Measurements from ENCODE around the gene PLGRKT.

The PLGRKT gene

DNA sequence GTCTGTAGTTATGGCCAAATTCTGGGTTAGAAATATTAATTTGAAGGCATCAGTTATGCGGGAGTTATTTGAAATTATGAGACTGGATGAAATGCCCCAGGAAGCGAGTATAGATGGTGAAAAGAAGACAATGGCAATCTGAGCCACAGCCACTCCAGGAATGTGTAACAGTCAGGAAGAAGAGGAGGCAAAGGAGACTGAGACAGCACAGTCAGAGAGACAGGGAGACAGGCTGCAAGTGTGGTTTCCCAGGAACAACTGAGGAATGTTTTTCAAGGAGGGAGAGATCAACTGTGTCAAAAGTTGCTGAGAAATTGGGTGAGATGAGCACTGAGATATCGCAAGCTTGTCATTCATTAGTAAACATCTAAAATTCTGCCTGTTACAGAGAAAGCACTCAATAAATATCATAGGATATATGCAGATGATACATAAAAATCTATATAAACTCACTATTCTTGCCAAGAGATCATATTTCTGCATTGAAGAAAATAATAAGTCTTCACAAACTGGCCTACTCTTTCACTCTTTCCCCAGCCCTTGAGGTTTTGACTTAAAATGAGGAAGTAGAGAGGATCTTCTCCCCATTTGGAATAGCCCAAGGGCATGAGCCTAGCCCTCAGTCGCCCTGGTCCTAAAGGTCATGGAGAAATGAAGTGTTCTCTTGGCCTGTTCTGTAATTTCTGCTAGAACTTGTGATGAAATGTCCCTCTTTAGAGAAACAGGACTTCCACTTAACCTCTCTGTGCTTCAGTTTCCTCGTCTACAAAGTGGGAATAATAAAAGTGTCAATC is 49.5 kb downstream of the PLGRKT start:
- H3K4me1 ChIP-seq (ENCODE audit: control insufficient read depth in 2 of 2, insufficient read depth in 2 of 2, low read length in 2 of 2), result no peaks in the 10 kb centered on the region

DNA sequence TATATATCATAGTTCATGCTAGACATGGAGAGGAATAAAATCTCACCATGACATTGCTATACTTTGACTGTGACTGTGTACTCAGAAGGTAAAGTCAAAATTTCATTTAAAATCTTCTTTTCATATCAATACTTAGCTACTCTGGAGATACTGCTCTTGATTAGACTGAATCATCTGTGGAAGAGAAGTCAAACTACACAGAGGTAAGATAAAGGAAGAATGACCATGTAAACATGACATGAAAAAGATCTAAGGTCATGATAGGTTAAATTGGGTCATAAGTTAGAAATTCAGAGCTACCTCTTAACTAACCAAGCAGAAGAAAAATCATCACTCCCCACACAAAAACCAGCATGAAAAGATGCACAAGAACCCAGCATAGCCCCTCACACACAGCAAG is 53.3 kb downstream of the PLGRKT start:
- Histone ChIP-seq H3K4me3 (ENCODE audit: low read length in 2 of 2) (no peak overlapping the region), H3K9ac (ENCODE audit: low read depth in 1 of 2, low read length in 2 of 2) (no peak overlapping the region), H3K9me3 (ENCODE audit: control insufficient read depth in 2 of 2, low read length in 2 of 2) (no peaks in the 10 kb centered on the region), H3K27ac (ENCODE audit: low read depth in 2 of 2, low read length in 2 of 2) (no peak overlapping the region), H3K36me3 (ENCODE audit: control insufficient read depth in 2 of 2, insufficient read depth in 2 of 2, low read length in 2 of 2) (no peaks in the 10 kb centered on the region), H3K27me3 (ENCODE audit: control insufficient read depth in 2 of 2, insufficient read depth in 2 of 2, low read length in 2 of 2) (no peaks in the 10 kb centered on the region), H3K4me1 (ENCODE audit: control insufficient read depth in 2 of 2, insufficient read depth in 2 of 2, low read length in 2 of 2) (no peaks in the 10 kb centered on the region)

More for the DNA sequence above, 49.5 kb downstream of the PLGRKT start:
- Histone ChIP-seq H3K9ac (ENCODE audit: low read depth in 1 of 2, low read length in 2 of 2) (no peak overlapping the region), H3K27me3 (ENCODE audit: control insufficient read depth in 2 of 2, insufficient read depth in 2 of 2, low read length in 2 of 2) (no peaks in the 10 kb centered on the region), H3K27ac (ENCODE audit: low read depth in 2 of 2, low read length in 2 of 2) (no peak overlapping the region), H3K9me3 (ENCODE audit: control insufficient read depth in 2 of 2, low read length in 2 of 2) (no peaks in the 10 kb centered on the region), H3K4me3 (ENCODE audit: low read length in 2 of 2) (no peak overlapping the region), H3K36me3 (ENCODE audit: control insufficient read depth in 2 of 2, insufficient read depth in 2 of 2, low read length in 2 of 2) (no peaks in the 10 kb centered on the region)

DNA sequence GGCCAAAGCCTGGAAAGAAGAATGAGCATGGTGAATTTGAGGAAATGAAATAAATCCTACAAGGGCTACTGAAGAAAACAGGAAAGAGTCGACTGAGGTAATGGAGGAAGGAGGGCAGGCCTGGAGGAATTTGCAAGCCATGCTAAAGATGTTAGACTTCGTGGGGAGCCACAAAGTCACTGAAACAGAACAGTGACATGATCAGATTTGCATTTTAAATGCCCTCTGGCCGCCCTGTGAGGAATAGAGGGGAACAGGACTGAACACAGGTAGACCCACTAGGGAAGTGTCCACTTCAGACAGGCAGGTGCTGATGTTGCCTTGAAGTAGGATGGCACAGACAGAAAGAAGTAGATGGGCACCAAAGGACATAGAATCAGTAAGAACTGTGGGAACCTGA is 55.2 kb downstream of the PLGRKT start:
- no peak overlapping the region for H3K9ac ChIP-seq (ENCODE audit: low read depth in 1 of 2, low read length in 2 of 2)
- H3K27me3 ChIP-seq (ENCODE audit: control insufficient read depth in 2 of 2, insufficient read depth in 2 of 2, low read length in 2 of 2), result no peaks in the 10 kb centered on the region
- no peaks in the 10 kb centered on the region for H3K9me3 ChIP-seq (ENCODE audit: control insufficient read depth in 2 of 2, low read length in 2 of 2)
- H3K4me1 ChIP-seq (ENCODE audit: control insufficient read depth in 2 of 2, insufficient read depth in 2 of 2, low read length in 2 of 2), result no peaks in the 10 kb centered on the region
- H3K36me3 ChIP-seq (ENCODE audit: control insufficient read depth in 2 of 2, insufficient read depth in 2 of 2, low read length in 2 of 2), result no peaks in the 10 kb centered on the region
- H3K4me3 ChIP-seq (ENCODE audit: low read length in 2 of 2), result no peak overlapping the region
- H3K27ac ChIP-seq (ENCODE audit: low read depth in 2 of 2, low read length in 2 of 2), result no peak overlapping the region

DNA sequence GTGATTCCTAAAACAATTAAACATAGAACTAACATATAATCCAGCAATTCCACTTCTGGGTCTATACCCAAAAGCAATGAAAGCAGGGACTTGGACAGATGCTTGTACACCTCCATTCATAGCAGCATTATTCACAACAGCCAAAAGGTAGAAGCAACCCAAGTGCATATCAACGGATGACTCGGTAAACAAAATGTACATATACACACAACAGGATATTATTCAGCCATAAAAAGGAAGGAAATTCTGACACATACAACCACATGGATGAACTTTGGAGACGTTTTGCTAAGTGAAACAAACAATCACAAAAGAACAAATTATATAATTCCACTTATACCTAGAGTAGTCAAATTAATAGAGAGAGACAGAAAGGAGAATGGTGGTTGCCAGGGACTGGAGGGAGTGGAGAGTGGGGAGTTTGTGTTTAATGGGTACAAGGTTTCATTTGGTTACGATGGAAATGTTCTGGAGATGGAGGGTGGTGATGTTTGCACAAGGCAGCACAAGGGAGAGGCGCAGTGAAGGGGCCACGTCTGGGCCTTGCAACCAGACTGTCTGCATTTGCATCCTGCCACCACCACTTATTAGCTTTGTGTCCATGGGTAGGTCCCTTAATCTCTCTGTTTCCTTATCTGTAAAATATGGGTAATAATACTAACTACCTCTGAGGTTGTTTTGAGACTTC is 61.8 kb downstream of the PLGRKT start:
- Histone ChIP-seq H3K9me3 (ENCODE audit: control insufficient read depth in 2 of 2, low read length in 2 of 2) (no peaks in the 10 kb centered on the region), H3K36me3 (ENCODE audit: control insufficient read depth in 2 of 2, insufficient read depth in 2 of 2, low read length in 2 of 2) (no peaks in the 10 kb centered on the region), H3K4me3 (ENCODE audit: low read length in 2 of 2) (no peak overlapping the region), H3K4me1 (ENCODE audit: control insufficient read depth in 2 of 2, insufficient read depth in 2 of 2, low read length in 2 of 2) (peaks cover 0 to 4% of the 10 kb centered on the region in 2 donors), H3K9ac (ENCODE audit: low read depth in 1 of 2, low read length in 2 of 2) (no peak overlapping the region), H3K27me3 (ENCODE audit: control insufficient read depth in 2 of 2, insufficient read depth in 2 of 2, low read length in 2 of 2) (no peaks in the 10 kb centered on the region), H3K27ac (ENCODE audit: low read depth in 2 of 2, low read length in 2 of 2) (no peak overlapping the region)

DNA sequence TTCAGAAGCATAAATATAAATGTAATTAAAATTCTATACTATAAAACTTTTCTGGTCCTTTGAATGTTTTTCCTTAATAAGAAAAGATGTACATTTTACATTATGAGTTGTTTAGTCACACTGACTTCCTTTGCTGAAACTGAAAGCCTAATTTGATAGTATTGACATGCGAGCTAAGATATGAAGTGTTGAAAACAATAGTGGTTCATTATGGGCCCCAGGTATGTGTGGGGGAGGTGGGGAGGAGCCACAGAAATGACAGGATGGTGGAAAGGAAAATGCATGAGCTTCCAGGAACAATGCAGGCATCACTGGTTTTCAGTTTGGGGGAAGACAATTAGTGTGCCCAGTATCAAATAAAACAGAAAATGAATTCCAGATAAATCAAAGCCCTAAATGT is 62.6 kb downstream of the PLGRKT start:
- Histone ChIP-seq H3K36me3 (ENCODE audit: control insufficient read depth in 2 of 2, insufficient read depth in 2 of 2, low read length in 2 of 2) (no peaks in the 10 kb centered on the region), H3K4me1 (ENCODE audit: control insufficient read depth in 2 of 2, insufficient read depth in 2 of 2, low read length in 2 of 2) (peaks cover 0 to 4% of the 10 kb centered on the region in 2 donors), H3K4me3 (ENCODE audit: low read length in 2 of 2) (no peak overlapping the region), H3K27ac (ENCODE audit: low read depth in 2 of 2, low read length in 2 of 2) (no peak overlapping the region), H3K9me3 (ENCODE audit: control insufficient read depth in 2 of 2, low read length in 2 of 2) (no peaks in the 10 kb centered on the region), H3K27me3 (ENCODE audit: control insufficient read depth in 2 of 2, insufficient read depth in 2 of 2, low read length in 2 of 2) (no peaks in the 10 kb centered on the region), H3K9ac (ENCODE audit: low read depth in 1 of 2, low read length in 2 of 2) (no peak overlapping the region)

DNA sequence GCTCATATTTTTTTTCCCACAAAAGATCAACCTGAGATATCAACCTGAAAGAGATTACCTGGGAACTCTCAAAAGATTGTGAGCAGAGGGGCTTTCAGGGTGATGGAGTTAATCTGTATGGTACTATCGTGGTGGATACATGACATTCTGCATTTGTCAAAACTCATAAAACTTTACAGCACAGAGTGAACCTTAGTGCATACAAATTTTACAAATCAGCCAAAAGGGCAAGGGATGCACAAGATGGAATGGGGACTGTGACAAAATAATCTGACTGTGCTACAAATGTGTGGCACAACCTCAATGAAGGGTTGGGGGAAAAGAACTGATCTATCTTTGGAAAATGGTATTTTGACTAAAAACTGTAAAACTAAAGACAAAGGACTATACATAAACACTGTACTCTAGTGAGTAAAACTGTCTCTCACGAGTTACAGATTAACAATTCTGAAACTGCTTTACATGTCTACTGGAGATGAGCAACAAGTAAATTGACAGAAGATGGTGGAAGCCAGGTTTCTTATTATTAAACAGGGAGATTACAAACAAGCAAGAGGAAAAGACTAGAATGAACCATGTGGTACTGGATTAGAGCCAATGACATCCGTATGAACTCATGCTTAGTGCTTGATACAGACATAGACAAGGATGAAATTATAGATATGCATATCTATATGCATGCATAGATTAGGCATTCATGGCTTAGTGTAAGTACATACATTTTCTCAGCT is 73.3 kb downstream of the PLGRKT start:
- Histone ChIP-seq H3K4me1 (ENCODE audit: control insufficient read depth in 2 of 2, insufficient read depth in 2 of 2, low read length in 2 of 2) (peaks cover 0 to 2% of the 10 kb centered on the region in 2 donors), H3K9ac (ENCODE audit: low read depth in 1 of 2, low read length in 2 of 2) (no peak overlapping the region), H3K27me3 (ENCODE audit: control insufficient read depth in 2 of 2, insufficient read depth in 2 of 2, low read length in 2 of 2) (no peaks in the 10 kb centered on the region), H3K27ac (ENCODE audit: low read depth in 2 of 2, low read length in 2 of 2) (no peak overlapping the region), H3K4me3 (ENCODE audit: low read length in 2 of 2) (no peak overlapping the region), H3K9me3 (ENCODE audit: control insufficient read depth in 2 of 2, low read length in 2 of 2) (peaks cover 0 to 1% of the 10 kb centered on the region in 2 donors), H3K36me3 (ENCODE audit: control insufficient read depth in 2 of 2, insufficient read depth in 2 of 2, low read length in 2 of 2) (no peaks in the 10 kb centered on the region)

DNA sequence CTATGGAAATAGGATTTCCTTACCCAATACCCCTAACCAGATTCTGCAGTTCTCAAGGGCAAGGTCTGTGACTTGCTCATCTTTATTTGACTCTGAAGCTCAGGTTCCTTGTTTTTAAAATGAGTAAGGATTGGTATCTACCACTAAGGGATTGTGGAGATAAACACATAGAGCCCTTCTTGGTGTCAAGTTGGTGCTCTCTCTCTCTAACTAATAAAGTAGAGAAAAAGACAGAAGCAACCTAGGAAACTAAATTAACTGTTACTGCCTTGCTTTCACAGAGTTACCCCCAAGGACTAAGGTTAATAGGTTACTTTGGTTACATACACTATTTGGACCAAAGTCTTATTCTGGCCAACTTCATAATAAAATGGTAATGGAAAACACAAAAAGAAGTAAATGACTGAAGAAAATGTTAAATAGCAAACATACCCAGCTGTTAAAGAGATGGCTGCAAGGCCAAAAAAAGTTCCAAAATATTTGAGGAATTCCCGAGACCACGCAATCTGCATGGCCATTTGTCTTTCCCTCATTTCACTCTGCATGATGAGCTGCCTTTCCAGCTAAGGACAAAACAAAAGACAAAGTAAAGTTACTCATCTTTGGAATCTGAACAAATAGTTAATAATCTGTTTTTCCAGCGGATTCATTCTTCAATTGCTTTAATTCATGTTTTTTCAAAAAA is 76.3 kb downstream of the PLGRKT start:
- no peaks in the 10 kb centered on the region for H3K27me3 ChIP-seq (ENCODE audit: control insufficient read depth in 2 of 2, insufficient read depth in 2 of 2, low read length in 2 of 2)
- no peak overlapping the region for H3K4me3 ChIP-seq (ENCODE audit: low read length in 2 of 2)

DNA sequence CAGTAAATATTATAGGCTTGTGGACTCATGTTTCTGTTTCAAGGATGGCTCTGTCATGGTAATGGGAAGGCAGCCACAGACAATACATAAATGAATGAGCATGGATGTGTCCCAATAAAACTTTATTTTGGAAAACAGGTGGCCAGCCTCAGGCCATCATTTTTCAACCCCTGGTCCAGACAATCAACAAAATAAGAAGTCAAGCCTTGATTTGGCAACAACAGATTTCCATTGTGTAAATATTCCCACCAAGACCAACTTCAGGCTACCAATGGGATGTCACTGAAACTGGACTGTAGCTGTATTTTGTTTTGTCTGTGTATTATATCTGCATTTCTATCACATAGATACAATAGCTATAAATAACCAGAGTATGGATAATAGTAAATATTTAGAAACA is 77.4 kb downstream of the PLGRKT start:
- H3K9ac ChIP-seq (ENCODE audit: low read depth in 1 of 2, low read length in 2 of 2), result no peak overlapping the region
- H3K4me1 ChIP-seq (ENCODE audit: control insufficient read depth in 2 of 2, insufficient read depth in 2 of 2, low read length in 2 of 2), result peaks cover 0 to 2% of the 10 kb centered on the region in 2 donors
- H3K36me3 ChIP-seq (ENCODE audit: control insufficient read depth in 2 of 2, insufficient read depth in 2 of 2, low read length in 2 of 2), result no peaks in the 10 kb centered on the region
- no peak overlapping the region for H3K4me3 ChIP-seq (ENCODE audit: low read length in 2 of 2)
- H3K27ac ChIP-seq (ENCODE audit: low read depth in 2 of 2, low read length in 2 of 2), result no peak overlapping the region
- H3K27me3 ChIP-seq (ENCODE audit: control insufficient read depth in 2 of 2, insufficient read depth in 2 of 2, low read length in 2 of 2), result no peaks in the 10 kb centered on the region
- H3K9me3 ChIP-seq (ENCODE audit: control insufficient read depth in 2 of 2, low read length in 2 of 2), result no peaks in the 10 kb centered on the region

More for the DNA sequence above, 76.3 kb downstream of the PLGRKT start:
- no peaks in the 10 kb centered on the region for H3K36me3 ChIP-seq (ENCODE audit: control insufficient read depth in 2 of 2, insufficient read depth in 2 of 2, low read length in 2 of 2)
- H3K9me3 ChIP-seq (ENCODE audit: control insufficient read depth in 2 of 2, low read length in 2 of 2), result no peaks in the 10 kb centered on the region
- no peak overlapping the region for H3K27ac ChIP-seq (ENCODE audit: low read depth in 2 of 2, low read length in 2 of 2)
- peaks cover 0 to 2% of the 10 kb centered on the region in 2 donors for H3K4me1 ChIP-seq (ENCODE audit: control insufficient read depth in 2 of 2, insufficient read depth in 2 of 2, low read length in 2 of 2)
- H3K9ac ChIP-seq (ENCODE audit: low read depth in 1 of 2, low read length in 2 of 2), result no peak overlapping the region

DNA sequence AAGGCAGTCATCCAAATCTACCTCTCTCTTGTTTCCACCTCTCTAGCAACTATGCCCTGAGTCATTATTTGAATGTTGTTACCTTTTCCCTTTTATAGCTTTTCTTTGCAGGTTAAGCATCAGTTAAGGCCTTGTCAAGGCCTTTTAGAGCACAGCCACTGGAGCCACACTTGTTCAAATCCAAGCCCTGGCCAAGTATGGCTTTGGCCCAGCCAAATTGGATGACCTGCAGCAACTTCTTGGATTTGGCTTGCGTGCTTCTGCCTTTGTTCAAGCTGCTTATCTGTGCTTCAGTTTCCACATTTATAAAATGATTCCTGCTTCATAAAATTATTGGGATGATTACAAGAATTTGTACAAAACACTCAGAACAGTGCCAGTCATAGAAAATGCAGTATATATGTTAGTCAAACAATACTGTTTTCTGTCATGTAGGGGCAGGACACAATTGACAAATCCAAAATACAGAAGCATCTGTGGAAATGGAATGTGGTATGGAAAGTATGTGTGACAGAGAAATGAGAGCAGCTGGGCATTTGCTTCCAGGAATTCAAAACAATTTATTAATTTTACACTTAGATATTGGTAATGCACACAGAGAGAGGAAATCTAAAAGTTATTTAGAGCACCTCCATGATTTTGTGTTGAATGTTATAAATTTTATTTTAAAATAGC is 80.2 kb downstream of the PLGRKT start:
- Histone ChIP-seq H3K36me3 (ENCODE audit: control insufficient read depth in 2 of 2, insufficient read depth in 2 of 2, low read length in 2 of 2) (no peaks in the 10 kb centered on the region), H3K9me3 (ENCODE audit: control insufficient read depth in 2 of 2, low read length in 2 of 2) (no peaks in the 10 kb centered on the region), H3K27me3 (ENCODE audit: control insufficient read depth in 2 of 2, insufficient read depth in 2 of 2, low read length in 2 of 2) (no peaks in the 10 kb centered on the region), H3K4me1 (ENCODE audit: control insufficient read depth in 2 of 2, insufficient read depth in 2 of 2, low read length in 2 of 2) (peaks cover 0 to 2% of the 10 kb centered on the region in 2 donors), H3K9ac (ENCODE audit: low read depth in 1 of 2, low read length in 2 of 2) (no peak overlapping the region), H3K4me3 (ENCODE audit: low read length in 2 of 2) (no peak overlapping the region), H3K27ac (ENCODE audit: low read depth in 2 of 2, low read length in 2 of 2) (no peak overlapping the region)
